ENCODE data around the gene LRMDA.

DNA sequence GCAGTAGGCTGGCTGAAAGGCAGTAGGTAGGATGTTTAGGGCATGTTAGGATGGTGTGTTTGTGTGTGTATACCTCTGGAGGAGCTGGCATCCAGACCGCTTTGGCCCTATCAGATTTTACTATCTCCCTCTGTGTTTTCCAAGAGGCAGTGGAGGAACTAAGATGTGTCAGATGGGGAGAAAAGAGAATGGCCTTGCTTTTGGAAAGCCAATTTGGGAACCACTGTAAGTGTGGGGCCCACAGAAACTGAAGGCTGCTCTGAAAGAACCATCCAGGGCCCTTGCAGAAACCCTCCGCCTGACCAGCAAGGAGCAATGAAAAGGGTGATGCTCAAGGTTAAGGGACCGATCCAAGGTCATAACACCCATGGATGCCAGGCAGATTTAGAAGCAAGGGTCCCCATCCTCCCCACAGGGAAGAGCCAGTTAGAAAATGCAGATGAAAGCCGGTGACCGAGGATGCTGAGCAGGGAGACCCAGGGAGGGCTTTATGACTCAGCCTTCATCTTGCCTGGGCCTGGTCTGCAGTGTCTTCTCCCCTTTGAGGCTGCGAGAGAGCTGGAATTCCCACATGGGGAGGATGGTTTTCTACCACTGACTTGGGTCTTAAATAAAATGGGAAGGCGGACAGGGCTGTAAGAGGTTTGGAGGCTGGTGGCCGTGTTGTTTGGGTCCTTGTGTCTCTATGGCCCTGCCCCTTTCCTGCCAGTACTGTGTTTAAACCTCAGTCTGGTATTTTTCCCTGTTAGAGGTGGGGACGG is 275.8 kb downstream of the LRMDA start:
- TF ChIP-seq POLR2A (IDR thresholded peaks at IDR 0.05) (no peak), CTCF (IDR thresholded peaks at IDR 0.05) (no peak)
